OCI-LY1 (cell line): Measurements from ENCODE around the gene MAMDC2.

Experiments
- H2AFZ ChIP-seq: fragments of 200-600 bp; sonication (generic), shearing (Covaris generic); 2 replicates; pipeline ENCODE4 v1.6.0; 2014; ENCODE audit warnings: antibody characterized with exemption, mild to moderate bottlenecking, low read length
- H3F3A ChIP-seq: fragments of 200-600 bp; sonication (generic), shearing (Covaris generic); 2 replicates; pipeline ENCODE4 v1.6.0; 2014; ENCODE audit warnings: mild to moderate bottlenecking, antibody characterized with exemption, low read length, moderate library complexity; ENCODE audit not compliant: insufficient read depth
- H3K27ac ChIP-seq: fragments of 200-600 bp; sonication (generic); 2 replicates; pipeline ENCODE4 v1.5.1; 2014; ENCODE audit warnings: low read length, mixed run types, mild to moderate bottlenecking, low read depth; ENCODE audit not compliant: poor library complexity, severe bottlenecking
- H3K27me3 ChIP-seq: fragments of 200-600 bp; sonication (generic); 2 replicates; pipeline ENCODE4 v1.6.0; 2014; ENCODE audit warnings: antibody characterized with exemption, mild to moderate bottlenecking, low read length, moderate library complexity; ENCODE audit not compliant: insufficient read depth
- H3K36me3 ChIP-seq: fragments of 200-600 bp; sonication (generic); 2 replicates; pipeline ENCODE4 v1.6.1; 2014; ENCODE audit warnings: mild to moderate bottlenecking, antibody characterized with exemption, low read length, moderate library complexity, mixed read lengths; ENCODE audit not compliant: insufficient read depth
- H3K4me1 ChIP-seq: fragments of 200-600 bp; sonication (generic); 2 replicates; pipeline ENCODE4 v1.5.1; 2014; ENCODE audit warnings: mild to moderate bottlenecking, low read length, moderate library complexity; ENCODE audit not compliant: insufficient read depth, severe bottlenecking
- H3K4me2 ChIP-seq: fragments of 200-600 bp; sonication (generic), shearing (Covaris generic); 2 replicates; pipeline ENCODE4 v1.6.1; 2014; ENCODE audit warnings: low read length
- H3K4me3 ChIP-seq: fragments of 200-600 bp; sonication (generic); 2 replicates; pipeline ENCODE4 v1.5.1; 2014; ENCODE audit warnings: low read length, low read depth, mild to moderate bottlenecking, mixed read lengths; ENCODE audit not compliant: poor library complexity, severe bottlenecking
- H3K79me2 ChIP-seq: fragments of 200-600 bp; shearing (Covaris generic); 2 replicates; pipeline ENCODE4 v1.6.1; 2016; ENCODE audit warnings: mixed run types, low read length, mixed read lengths; ENCODE audit not compliant: insufficient read depth
- H3K9ac ChIP-seq: fragments of 200-600 bp; sonication (generic), shearing (Covaris generic); 2 replicates; pipeline ENCODE4 v1.6.1; 2014; ENCODE audit warnings: mild to moderate bottlenecking, low read length, mixed read lengths
- H3K9me2 ChIP-seq: fragments of 200-600 bp; sonication (generic), shearing (Covaris generic); 2 replicates; pipeline ENCODE4 v1.6.1; 2014; ENCODE audit warnings: low read depth, mild to moderate bottlenecking, low read length, mixed read lengths
- H3K9me3 ChIP-seq: fragments of 200-600 bp; shearing (Covaris generic); 2 replicates; pipeline ENCODE4 v1.6.1; 2014; ENCODE audit warnings: low read length, mixed read lengths
- H4K20me1 ChIP-seq: fragments of 200-600 bp; sonication (generic), shearing (Covaris generic); 2 replicates; pipeline ENCODE4 v1.6.0; 2016; ENCODE audit warnings: mild to moderate bottlenecking, low read length; ENCODE audit not compliant: insufficient read depth
- CTCF ChIP-seq: fragments of 200-600 bp; sonication (generic), shearing (Covaris generic); IDR thresholded peaks from 2 replicates; pipeline ENCODE4 v1.5.1; 2017; ENCODE audit warnings: mild to moderate bottlenecking, antibody characterized with exemption, low read length, moderate library complexity, mixed read lengths
- EZH2 ChIP-seq: fragments of 200-600 bp; sonication (generic), shearing (Covaris generic); IDR thresholded peaks from 2 replicates; pipeline ENCODE4 v1.8.0; 2017; ENCODE audit warnings: borderline replicate concordance, mixed run types, mild to moderate bottlenecking, antibody characterized with exemption, low read length, moderate library complexity, mixed read lengths

The MAMDC2 gene

GRCh38 chr9:70259512-70259802 is 215.8 kb downstream of the MAMDC2 start:
- Histone ChIP-seq H3K27ac (peak overlapping the region; percentile 14), H3K79me2 (peaks cover 53% of the 10 kb centered on the region), H4K20me1 (0 out of 2 replicates have a peak, but pooled peaks cover 3% of the 10 kb centered on the region), H3F3A (no peaks in the 10 kb centered on the region), H3K4me2 (peak overlapping the region; percentile 87), H3K9me2 (no peaks in the 10 kb centered on the region), H3K36me3 (peaks cover 44% of the 10 kb centered on the region), H2AFZ (no peak overlapping the region), H3K27me3 (no peaks in the 10 kb centered on the region), H3K4me1 (peaks cover 33% of the 10 kb centered on the region), H3K9me3 (no peaks in the 10 kb centered on the region), H3K9ac (peak overlapping the region; percentile 92), H3K4me3 (peak overlapping the region; percentile 93)
- TF ChIP-seq CTCF (no peak), EZH2 (no peak)

GRCh38 chr9:70260007-70260443 is 216.4 kb downstream of the MAMDC2 start:
- Histone ChIP-seq H3K27ac (no peak overlapping the region), H3F3A (no peaks in the 10 kb centered on the region), H3K79me2 (peaks cover 53% of the 10 kb centered on the region), H3K9ac (peak overlapping the region; percentile 92; the same call in 1 of the 2 replicates), H4K20me1 (0 out of 2 replicates have a peak, but pooled peaks cover 3% of the 10 kb centered on the region), H3K27me3 (no peaks in the 10 kb centered on the region), H3K9me3 (no peaks in the 10 kb centered on the region), H3K36me3 (peaks cover 49% of the 10 kb centered on the region), H3K4me3 (peak overlapping the region; percentile 93), H3K4me1 (peaks cover 33% of the 10 kb centered on the region), H3K9me2 (no peaks in the 10 kb centered on the region), H2AFZ (no peak overlapping the region), H3K4me2 (peak overlapping the region; percentile 87)
- TF ChIP-seq EZH2 (no peak), CTCF (no peak)

GRCh38 chr9:70260606-70261005 is 217.0 kb downstream of the MAMDC2 start:
- peak overlapping the region; percentile 87 for H3K4me2 ChIP-seq
- no peaks in the 10 kb centered on the region for H3F3A ChIP-seq
- H3K9ac ChIP-seq, result peak overlapping the region; percentile 30; the same call in 1 of the 2 replicates

More at GRCh38 chr9:70260606-70261005, 217.0 kb downstream of the MAMDC2 start:
- peaks cover 55% of the 10 kb centered on the region for H3K36me3 ChIP-seq
- no peak overlapping the region for H2AFZ ChIP-seq
- TF ChIP-seq CTCF, result no peak
- TF ChIP-seq EZH2, result no peak
- peak overlapping the region; percentile 93 for H3K4me3 ChIP-seq
- H3K27ac ChIP-seq, result no peak overlapping the region
- H3K27me3 ChIP-seq, result no peaks in the 10 kb centered on the region
- H3K4me1 ChIP-seq, result peaks cover 33% of the 10 kb centered on the region
- H3K79me2 ChIP-seq, result peaks cover 53% of the 10 kb centered on the region
- H3K9me2 ChIP-seq, result no peaks in the 10 kb centered on the region
- H4K20me1 ChIP-seq, result 0 out of 2 replicates have a peak, but pooled peaks cover 3% of the 10 kb centered on the region
- no peaks in the 10 kb centered on the region for H3K9me3 ChIP-seq
